HG02943 (cell line): ENCODE results near the gene COA1.
"Not testable (repeated sequence)": the region's sequence is repeated elsewhere in the genome, so short reads cannot be mapped to it uniquely, and the experiment has no call there.

Source experiments
- ATAC-seq: cut with Tn5 transposase; IDR thresholded peaks from one replicate; pipeline ENCODE4 v1.9.1; 2021; ENCODE audit warnings: mild to moderate bottlenecking, low read depth, moderate library complexity; ENCODE audit not compliant: unreplicated experiment

The COA1 gene

GRCh38 chr7:43609097-43609496 is 120.2 kb downstream of the COA1 start:
- ATAC-seq, result no peak

GRCh38 chr7:43604251-43604650 is 125.1 kb downstream of the COA1 start:
- no peak for ATAC-seq

DNA sequence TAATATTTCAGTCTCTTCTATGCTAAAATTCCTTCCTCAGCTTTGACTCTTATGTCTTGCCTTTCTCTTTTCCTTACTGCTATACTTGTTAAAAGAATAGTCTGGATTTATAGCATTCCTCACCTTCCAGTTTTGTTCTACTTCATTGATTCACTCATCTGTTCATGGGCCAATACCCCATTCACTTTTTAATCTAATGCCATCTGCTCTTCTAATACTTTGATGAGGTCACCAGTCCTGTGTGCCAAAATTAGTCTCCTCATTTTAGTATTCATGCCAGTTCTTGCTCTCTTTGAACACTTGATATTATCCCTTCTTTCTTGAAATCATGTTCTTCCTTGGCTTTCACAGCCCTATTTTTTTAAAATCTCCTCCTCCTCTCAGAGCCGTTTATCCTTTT is 127.1 kb downstream of the COA1 start:
- ATAC-seq, result no peak

DNA sequence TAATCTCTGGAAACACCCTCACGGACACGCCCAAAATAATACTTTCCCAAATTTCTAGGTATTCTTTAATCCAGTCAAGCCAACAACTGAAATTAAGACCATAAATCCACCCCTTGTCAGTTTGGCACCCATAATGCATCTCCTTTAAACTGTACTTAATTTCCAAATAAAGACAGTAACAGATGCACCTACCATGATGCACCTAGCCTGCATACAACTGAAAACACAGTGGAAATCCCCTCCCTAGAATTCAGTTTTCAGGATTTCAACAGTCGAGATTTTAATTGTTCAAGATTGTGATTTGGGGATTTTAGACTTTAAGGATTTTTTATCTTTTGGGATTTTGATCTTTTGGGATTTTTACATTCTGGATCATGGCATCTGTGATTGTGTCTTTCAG is 129.3 kb downstream of the COA1 start:
- ATAC-seq, result no peak

GRCh38 chr7:43596426-43596825 is 132.9 kb downstream of the COA1 start:
- ATAC-seq, result not testable (repeated sequence)

GRCh38 chr7:43594020-43594419 is 135.3 kb downstream of the COA1 start:
- ATAC-seq, result no peak

- ATAC-seq, result no peak
Observed at GRCh38 chr7:43593010-43593409, 136.3 kb downstream of the COA1 start.

GRCh38 chr7:43592326-43592725 is 137.0 kb downstream of the COA1 start:
- no peak for ATAC-seq

DNA sequence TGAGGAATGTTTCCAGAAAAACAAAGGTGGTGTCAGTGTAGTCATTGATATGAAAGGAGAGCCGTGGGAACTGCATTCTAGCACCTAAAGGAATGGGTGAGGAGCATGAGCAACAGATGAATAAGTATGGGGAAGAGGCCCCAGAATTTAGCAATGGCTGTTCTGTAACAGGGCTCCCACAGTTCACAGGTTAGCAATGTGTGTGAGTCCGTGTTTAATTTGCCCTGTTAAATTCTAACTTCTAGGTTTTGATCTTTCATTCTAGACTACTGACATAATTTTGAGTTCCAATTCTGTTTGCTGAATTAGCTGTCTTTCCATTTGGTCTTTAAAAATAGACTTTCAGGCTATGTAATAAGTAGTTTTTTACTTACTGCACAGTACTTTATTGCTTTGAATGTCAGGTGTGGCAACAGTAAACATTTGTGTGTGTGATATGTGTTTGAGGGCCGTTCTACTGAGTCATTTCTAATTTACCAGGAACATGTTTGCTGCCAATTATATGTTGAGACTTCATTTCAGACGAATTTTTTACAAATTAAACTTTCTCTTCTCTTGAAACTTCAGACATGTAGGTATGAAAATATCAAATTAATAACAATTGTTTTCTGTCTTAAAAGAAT is 137.7 kb downstream of the COA1 start:
- ATAC-seq, result no peak

- peak; percentile 73 for ATAC-seq
Observed at GRCh38 chr7:43590862-43591557, 138.3 kb downstream of the COA1 start.

DNA sequence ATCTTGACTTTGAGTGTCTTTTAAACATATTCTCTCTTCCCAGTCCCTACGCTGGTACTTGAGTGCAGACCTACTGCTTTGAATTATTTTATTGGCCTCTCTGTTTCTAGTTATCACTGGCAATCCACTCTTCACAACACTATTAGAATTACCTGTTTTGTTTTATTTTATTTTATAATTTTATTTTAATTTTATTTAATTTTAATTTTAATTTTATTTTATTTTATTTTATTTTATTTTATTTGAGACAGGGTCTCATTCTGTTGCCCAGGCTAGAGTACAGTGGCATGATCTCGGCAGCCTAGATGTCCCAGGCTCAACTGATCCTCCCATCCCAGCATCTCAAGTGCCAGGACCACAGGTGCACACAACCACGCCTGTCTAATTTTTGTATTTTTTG is 139.6 kb downstream of the COA1 start:
- no peak for ATAC-seq
